Subcutaneous preadipocyte (primary cell): Measurements from ENCODE around the gene ZNF662. TPM values are rescaled to one million over a fixed set of nuclear protein-coding genes. Genes with fewer than 3 reads are reported as not detected.

Source experiments
- total RNA-seq: library from RNA; depleted of rRNA; stranded (reverse); fragments of >200 nt; gene quantifications from 2 replicates; pipeline ENCODE4 v1.2.3, GENCODE V29; 2012

Gene ZNF662
- 0.98 and 2.2 TPM in 2 replicates for total RNA-seq

GRCh38 chr3:42906070-42906847 is at the start of gene ZNF662:
ZNF662 (plus strand) TSS chr3:42906142; CDS start chr3:42908115, 1,973 bp downstream.

GRCh38 chr3:42875325-42876151 is 30.4 kb upstream of the ZNF662 start, which contains the start of gene CYP8B1:
CYP8B1 (minus strand) TSS chr3:42875879; CDS start chr3:42875816, 63 bp downstream.

Other genes with a start within 250 kb of the ZNF662 start
- not detected in 2 replicates for gene KLHL40, start 220.6 kb upstream of the ZNF662 start, total RNA-seq
- gene HHATL, start 203.3 kb upstream of the ZNF662 start, total RNA-seq, result not detected in 2 replicates
- gene CCDC13, start 132.9 kb upstream of the ZNF662 start, total RNA-seq, result 1.4 and 2.2 TPM in 2 replicates
- gene HIGD1A, start 101.7 kb upstream of the ZNF662 start, total RNA-seq, result 126 and 180 TPM in 2 replicates
- 0.20 TPM in 1 of 2 replicates, not detected in the other for gene ACKR2, start 96.7 kb upstream of the ZNF662 start, total RNA-seq
- not detected in 2 replicates for gene CYP8B1, start 30.3 kb upstream of the ZNF662 start, total RNA-seq
- 0.39 and 0.73 TPM in 2 replicates for gene GASK1A, start 73.2 kb downstream of the ZNF662 start, total RNA-seq
- 12.9 and 15.1 TPM in 2 replicates for gene POMGNT2, start 199.9 kb downstream of the ZNF662 start, total RNA-seq